PC-9 (cell line): Measurements from ENCODE around the gene SCAMP3.

Source experiments
- EZH2 ChIP-seq: fragments of 200-600 bp; sonication (generic); IDR thresholded peaks from 2 replicates; pipeline ENCODE4 v1.8.0; 2017; ENCODE audit warnings: antibody characterized with exemption, low read depth
- TF ChIP-seq, protein P1 (sequence below): fragments of 200-600 bp; sonication (generic); conservative IDR thresholded peaks from 2 replicates; pipeline ENCODE4 v1.6.1; 2017; ENCODE audit warnings: mixed run types, antibody characterized with exemption, mild to moderate bottlenecking, moderate library complexity

DNA sequence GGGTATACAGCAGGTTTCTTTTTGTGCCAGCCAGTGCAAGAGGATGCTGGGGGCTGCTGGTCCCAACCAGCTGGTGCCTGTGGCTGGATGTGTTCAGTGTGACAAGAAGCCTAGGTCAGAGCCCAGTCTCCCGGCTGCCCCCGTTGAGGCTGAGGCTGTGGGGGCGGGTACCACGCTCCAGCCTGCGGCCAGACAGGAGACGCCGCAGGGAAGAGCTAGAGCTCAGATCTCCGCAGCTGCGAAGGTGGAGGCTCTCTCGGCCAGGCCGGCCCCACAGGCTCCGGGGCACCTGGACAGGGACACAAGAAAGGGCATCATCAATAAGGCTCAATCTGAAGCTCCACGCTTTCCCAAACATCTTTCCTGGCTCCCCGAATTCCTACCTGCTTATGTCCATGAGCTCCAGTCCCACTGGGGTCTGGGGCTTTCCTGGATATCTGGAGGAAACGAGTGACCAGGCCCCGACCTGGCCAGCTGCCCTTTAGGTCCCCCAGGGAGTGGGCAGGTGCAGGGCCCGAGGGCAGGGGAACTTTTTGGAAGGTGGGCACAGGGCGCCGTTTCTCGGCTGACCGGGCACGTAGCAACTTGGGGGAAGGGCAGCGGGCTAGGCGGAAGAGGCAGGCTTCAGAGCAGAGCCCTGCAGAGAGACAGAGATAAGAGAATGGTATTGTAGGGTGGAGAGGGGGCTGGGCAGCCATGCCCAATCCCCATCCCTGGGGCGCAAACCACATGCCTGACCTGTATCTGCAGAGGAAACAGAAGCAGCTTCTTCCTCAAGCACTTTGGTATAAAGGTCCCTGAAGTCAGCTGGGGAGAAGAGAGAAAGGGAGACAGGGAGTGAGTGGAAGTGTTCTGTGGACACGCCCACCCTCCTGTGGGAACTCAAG is 14.2 kb downstream of the SCAMP3 start:
- TF ChIP-seq, protein P1, sequence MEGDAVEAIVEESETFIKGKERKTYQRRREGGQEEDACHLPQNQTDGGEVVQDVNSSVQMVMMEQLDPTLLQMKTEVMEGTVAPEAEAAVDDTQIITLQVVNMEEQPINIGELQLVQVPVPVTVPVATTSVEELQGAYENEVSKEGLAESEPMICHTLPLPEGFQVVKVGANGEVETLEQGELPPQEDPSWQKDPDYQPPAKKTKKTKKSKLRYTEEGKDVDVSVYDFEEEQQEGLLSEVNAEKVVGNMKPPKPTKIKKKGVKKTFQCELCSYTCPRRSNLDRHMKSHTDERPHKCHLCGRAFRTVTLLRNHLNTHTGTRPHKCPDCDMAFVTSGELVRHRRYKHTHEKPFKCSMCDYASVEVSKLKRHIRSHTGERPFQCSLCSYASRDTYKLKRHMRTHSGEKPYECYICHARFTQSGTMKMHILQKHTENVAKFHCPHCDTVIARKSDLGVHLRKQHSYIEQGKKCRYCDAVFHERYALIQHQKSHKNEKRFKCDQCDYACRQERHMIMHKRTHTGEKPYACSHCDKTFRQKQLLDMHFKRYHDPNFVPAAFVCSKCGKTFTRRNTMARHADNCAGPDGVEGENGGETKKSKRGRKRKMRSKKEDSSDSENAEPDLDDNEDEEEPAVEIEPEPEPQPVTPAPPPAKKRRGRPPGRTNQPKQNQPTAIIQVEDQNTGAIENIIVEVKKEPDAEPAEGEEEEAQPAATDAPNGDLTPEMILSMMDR: no peak
- TF ChIP-seq EZH2: no peak
